K562 (cell line): ENCODE measurements around the gene MYL3. TPM values are rescaled to one million over a fixed set of nuclear protein-coding genes. Genes with fewer than 3 reads are reported as not detected.

Source experiments
- ATAC-seq: fragments of 200-7000 bp; cut with Tn5 transposase; 3 replicates; pipeline ENCODE4 v1.9.1; 2020; ENCODE audit warnings: moderate library complexity
- BruUV-seq: library from RNA; stranded (reverse); fragments of 400-500 nt; replicated peaks from 2 replicates; lab custom pipeline; 2021; lab: Mats Ljungman, UMichigan
- CTCF ChIA-PET: fragments of 300-600 bp; formaldehyde crosslinking; extraction: SDS; loops from one replicate; lab custom pipeline; 2021; ENCODE audit warnings: low intra/inter-chr PET ratio; lab: Yijun Ruan, JAX
- POLR2A ChIA-PET: fragments of 300-600, 350-650 bp; sonication (Branson Sonifier 250); formaldehyde crosslinking; extraction: SDS; loops from one replicate; lab custom pipeline; 2021; ENCODE audit warnings: antibody characterized with exemption, inconsistent platforms; lab: Yijun Ruan, JAX
- DNase-seq, 4 experiments: peaks; one replicate each; pipeline versions ENCODE4 v3.0.0 to v3.0.0-alpha.2; 2011 to 2018; ENCODE audit warnings: low spot score in 3 of 4, mixed read lengths in 3 of 4; ENCODE audit errors: extremely low read depth in 1 of 4
- FAIRE-seq: peaks from 2 replicates; lab custom pipeline; 2011; peaks lifted over from hg19 to GRCh38; lab: Jason Lieb, UNC
- H2AFZ ChIP-seq: 2 replicates; pipeline ENCODE4 v1.6.0; 2011; ENCODE audit warnings: low read depth, low read length, control low read depth, inconsistent platforms
- H3K27ac ChIP-seq: fragments of 200-600 bp; 3 replicates; pipeline ENCODE4 v1.8.0; 2011; ENCODE audit warnings: low read depth, mild to moderate bottlenecking, control low read depth, inconsistent platforms, low read length, moderate library complexity, mixed read lengths; ENCODE audit errors: extremely low read depth
- H3K27me3 ChIP-seq, 2 experiments: fragments of 300-600 bp in 1 of 2; 2 replicates in 1 of 2; 3 replicates in 1 of 2; pipeline versions ENCODE4 v1.6.0 to v1.8.0; 2011; ENCODE audit warnings: inconsistent platforms in 2 of 2, low read length in 2 of 2, mild to moderate bottlenecking in 1 of 2, mixed read lengths in 1 of 2, moderate library complexity in 1 of 2; ENCODE audit not compliant: control insufficient read depth in 2 of 2, insufficient read depth in 2 of 2
- H3K36me3 ChIP-seq: fragments of 300-600 bp; 3 replicates; pipeline ENCODE4 v1.8.0; 2011; ENCODE audit warnings: mild to moderate bottlenecking, low read length, inconsistent platforms; ENCODE audit not compliant: control insufficient read depth, insufficient read depth
- H3K4me1 ChIP-seq, 2 experiments: fragments of 200-600 bp in 1 of 2; replicated peaks in 1 of 2; 2 replicates in 1 of 2; 3 replicates in 1 of 2; pipeline versions ENCODE4 v1.5.1 to v1.8.0; 2011; ENCODE audit warnings: inconsistent platforms in 2 of 2, low read length in 2 of 2, mild to moderate bottlenecking in 1 of 2, mixed read lengths in 1 of 2, moderate library complexity in 1 of 2; ENCODE audit not compliant: control insufficient read depth in 2 of 2, insufficient read depth in 2 of 2
- H3K4me2 ChIP-seq: 2 replicates; pipeline ENCODE4 v1.6.1; 2011; ENCODE audit warnings: low read length, control low read depth, inconsistent platforms, mixed read lengths; ENCODE audit not compliant: insufficient read depth
- H3K4me3 ChIP-seq: fragments of 200-600 bp; sonication (generic), shearing (Covaris generic); 2 replicates; pipeline ENCODE4 v1.5.1; 2016; ENCODE audit warnings: control low read depth, inconsistent platforms
- H3K79me2 ChIP-seq: fragments of 200-600 bp; 3 replicates; pipeline ENCODE4 v1.8.0; 2011; ENCODE audit warnings: low read length, inconsistent platforms; ENCODE audit not compliant: control insufficient read depth, insufficient read depth
- H3K9ac ChIP-seq, 2 experiments: 2 replicates each; pipeline versions ENCODE4 v1.6.0 to v1.6.1; 2011; ENCODE audit warnings: low read depth in 2 of 2, low read length in 2 of 2, control low read depth in 1 of 2, inconsistent platforms in 1 of 2, mild to moderate bottlenecking in 1 of 2, mixed read lengths in 1 of 2; ENCODE audit not compliant: insufficient read depth in 1 of 2
- H3K9me1 ChIP-seq: one replicate; pipeline ENCODE4 v1.6.0; 2011; ENCODE audit warnings: inconsistent platforms, mild to moderate bottlenecking, low read length, moderate library complexity; ENCODE audit not compliant: control insufficient read depth, insufficient read depth
- H3K9me3 ChIP-seq: replicated peaks from 2 replicates; pipeline ENCODE4 v1.5.1; 2011; ENCODE audit warnings: low read depth, low read length, inconsistent platforms; ENCODE audit not compliant: control insufficient read depth, insufficient read depth
- H4K20me1 ChIP-seq: replicated peaks from 2 replicates; pipeline ENCODE4 v1.6.1; 2011; ENCODE audit warnings: low read length, inconsistent platforms, mixed read lengths; ENCODE audit not compliant: control insufficient read depth, insufficient read depth
- ATF3 ChIP-seq, 2 experiments: fragments of 450-650 bp in 1 of 2; sonication (generic) in 1 of 2; formaldehyde crosslinking in 1 of 2; IDR thresholded peaks in 1 of 2; conservative IDR thresholded peaks in 1 of 2; 2 replicates each; pipeline versions ENCODE4 v1.6.1 to v1.8.1; 2016 to 2023; ENCODE audit warnings: mild to moderate bottlenecking in 2 of 2, moderate library complexity in 2 of 2, inconsistent platforms in 1 of 2, missing genetic modification reagents in 1 of 2
- CHD4 ChIP-seq: fragments of 200-600 bp; sonication (generic); IDR thresholded peaks from 3 replicates; pipeline ENCODE4 v1.6.1; 2012; ENCODE audit warnings: low read depth, mild to moderate bottlenecking, mixed read lengths, low read length, inconsistent platforms; ENCODE audit not compliant: insufficient read depth, insufficient replicate concordance, poor library complexity, severe bottlenecking
- EP400 ChIP-seq: fragments of 450-650 bp; IDR thresholded peaks from 2 replicates; pipeline ENCODE4 v1.6.1; 2017; ENCODE audit warnings: antibody characterized with exemption, mild to moderate bottlenecking, moderate library complexity
- GABPA ChIP-seq: fragments of 200-800 bp; sonication (Bioruptor generic); conservative IDR thresholded peaks from 2 replicates; pipeline ENCODE4 v1.6.1; 2016; ENCODE audit warnings: low read depth, missing genetic modification characterization, missing compliant biosample characterization
- HEY1 ChIP-seq: fragments of 250-450 bp; sonication (Bioruptor Pico); IDR thresholded peaks from 2 replicates; pipeline ENCODE4 v1.5.0; 2020; ENCODE audit warnings: mild to moderate bottlenecking, moderate library complexity, borderline replicate concordance
- NCOR1 ChIP-seq: fragments of 450-650 bp; IDR thresholded peaks from 2 replicates; pipeline ENCODE4 v1.6.1; 2016; ENCODE audit warnings: mild to moderate bottlenecking, moderate library complexity
- RUNX1 ChIP-seq: sonication (generic); IDR thresholded peaks from 2 replicates; pipeline ENCODE4 v1.6.1; 2016; ENCODE audit warnings: antibody characterized with exemption, low read depth
- SMAD2 ChIP-seq: fragments of 150-350 bp; IDR thresholded peaks from 2 replicates; pipeline ENCODE4 v1.6.1; 2014; ENCODE audit warnings: low read depth, mild to moderate bottlenecking, low read length
- SPI1 ChIP-seq: IDR thresholded peaks from 2 replicates; pipeline ENCODE4 v1.6.1; 2011; ENCODE audit warnings: low read depth, low read length, control low read depth, borderline replicate concordance
- TAF1 ChIP-seq: IDR thresholded peaks from 2 replicates; pipeline ENCODE4 v1.6.1; 2011; ENCODE audit warnings: mild to moderate bottlenecking, low read length, moderate library complexity; ENCODE audit not compliant: insufficient read depth, control insufficient read depth, severe bottlenecking; ENCODE audit errors: extremely low read depth
- ZNF212 ChIP-seq: fragments of 450-650 bp; formaldehyde crosslinking; IDR thresholded peaks from 2 replicates; pipeline ENCODE4 v1.4.0; 2020; ENCODE audit warnings: mild to moderate bottlenecking
- ZNF707 ChIP-seq: fragments of 250-450 bp; sonication (Bioruptor Pico); conservative IDR thresholded peaks from 2 replicates; pipeline ENCODE4 v1.8.0; 2022; ENCODE audit warnings: inconsistent platforms, mild to moderate bottlenecking, moderate library complexity
- ZSCAN32 ChIP-seq: fragments of 450-650 bp; formaldehyde crosslinking; IDR thresholded peaks from 2 replicates; pipeline ENCODE4 v1.4.0; 2020; ENCODE audit warnings: mild to moderate bottlenecking, moderate library complexity
- WGBS: fragments of 100-300 bp; shearing (Covaris generic); methylation state at CpG from one replicate; pipeline ENCODE4 v1.1.6; 2016; ENCODE audit warnings: low coverage, mixed read lengths; ENCODE audit not compliant: insufficient coverage; ENCODE audit errors: missing lambda C conversion rate; 5-methylcytosine and 5-hydroxymethylcytosine counted together
- in situ Hi-C: fragments of 300-500 bp; cut with MboI; formaldehyde crosslinking; loops from 4 replicates; pipeline ENCODE4 v1.15.0; 2018; ENCODE audit warnings: inconsistent platforms, mixed read lengths
- intact Hi-C: fragments of 100-400 bp; cut with micrococcal nuclease; formaldehyde crosslinking; loops from 2 replicates; pipeline ENCODE4 v1.14.2; 2022
- polyA plus RNA-seq, 8 experiments: library from polyadenylated mRNA; depleted of rRNA in 4 of 8; stranded (reverse) in 5 of 8; unstranded in 3 of 8; fragments of >200 nt; fragmentation: Nextera tagmentation in 2 of 8; fragmentation: Illumina TruSeq in 1 of 8; extraction: Ambion mirVana in 2 of 8; extraction: Trizol in 1 of 8; gene quantifications; 2 replicates each; pipeline versions ENCODE4 v1.2.1 to v1.2.3, GENCODE V29; 2011 to 2014; ENCODE audit warnings: inconsistent platforms in 1 of 8, missing spikeins in 1 of 8
- total RNA-seq, 7 experiments: library from RNA; depleted of rRNA in 6 of 7; stranded (reverse); fragments of >200 nt in 6 of 7; fragmentation: Illumina TruSeq in 2 of 7; extraction: Trizol in 2 of 7; gene quantifications; 2 replicates each; pipeline versions ENCODE4 v1.2.1 to v1.2.3, GENCODE V29; 2011 to 2021; ENCODE audit warnings: low replicate concordance in 1 of 7
- TF ChIP-seq, protein P1 (sequence below), 2 experiments: fragments of 150-350 bp in 1 of 2; IDR thresholded peaks; 2 replicates each; pipeline ENCODE4 v1.6.1; 2012 to 2016; ENCODE audit warnings: low read depth in 2 of 2, low read length in 2 of 2, mild to moderate bottlenecking in 1 of 2, moderate library complexity in 1 of 2
- TF ChIP-seq, protein P2 (sequence below): fragments of 200-800 bp; sonication (Bioruptor generic); IDR thresholded peaks from 2 replicates; pipeline ENCODE4 v1.6.1; 2017; ENCODE audit warnings: missing genetic modification characterization, missing compliant biosample characterization

The MYL3 gene
- total and polyA plus RNA-seq, 9 of the 15 experiments (the other 6 are each of a cell fraction or from before 2014, with no cell fraction given), result 0.14 to 0.45 TPM; not detected in 7

DNA sequence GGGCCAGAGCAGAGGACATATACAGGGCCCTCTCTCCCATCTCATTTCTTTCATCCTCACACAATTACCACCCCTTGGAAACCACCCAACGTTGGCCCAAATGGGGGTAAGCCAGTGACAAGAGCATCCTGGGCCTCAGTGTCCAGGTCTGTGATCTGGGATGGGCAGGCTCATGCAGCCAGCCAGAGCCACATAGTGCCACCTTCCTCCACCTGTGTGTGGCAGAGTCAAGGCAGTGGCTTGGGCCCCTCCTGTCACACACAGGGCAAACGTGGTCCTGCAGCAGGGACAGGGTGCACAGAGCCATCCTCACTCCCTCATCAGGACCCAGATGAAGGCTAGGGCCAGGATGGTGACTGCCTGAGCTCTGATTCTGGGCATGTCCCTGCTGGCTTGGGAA, 2.3 kb upstream of the MYL3 start (continued):
- TF ChIP-seq, protein P1, sequence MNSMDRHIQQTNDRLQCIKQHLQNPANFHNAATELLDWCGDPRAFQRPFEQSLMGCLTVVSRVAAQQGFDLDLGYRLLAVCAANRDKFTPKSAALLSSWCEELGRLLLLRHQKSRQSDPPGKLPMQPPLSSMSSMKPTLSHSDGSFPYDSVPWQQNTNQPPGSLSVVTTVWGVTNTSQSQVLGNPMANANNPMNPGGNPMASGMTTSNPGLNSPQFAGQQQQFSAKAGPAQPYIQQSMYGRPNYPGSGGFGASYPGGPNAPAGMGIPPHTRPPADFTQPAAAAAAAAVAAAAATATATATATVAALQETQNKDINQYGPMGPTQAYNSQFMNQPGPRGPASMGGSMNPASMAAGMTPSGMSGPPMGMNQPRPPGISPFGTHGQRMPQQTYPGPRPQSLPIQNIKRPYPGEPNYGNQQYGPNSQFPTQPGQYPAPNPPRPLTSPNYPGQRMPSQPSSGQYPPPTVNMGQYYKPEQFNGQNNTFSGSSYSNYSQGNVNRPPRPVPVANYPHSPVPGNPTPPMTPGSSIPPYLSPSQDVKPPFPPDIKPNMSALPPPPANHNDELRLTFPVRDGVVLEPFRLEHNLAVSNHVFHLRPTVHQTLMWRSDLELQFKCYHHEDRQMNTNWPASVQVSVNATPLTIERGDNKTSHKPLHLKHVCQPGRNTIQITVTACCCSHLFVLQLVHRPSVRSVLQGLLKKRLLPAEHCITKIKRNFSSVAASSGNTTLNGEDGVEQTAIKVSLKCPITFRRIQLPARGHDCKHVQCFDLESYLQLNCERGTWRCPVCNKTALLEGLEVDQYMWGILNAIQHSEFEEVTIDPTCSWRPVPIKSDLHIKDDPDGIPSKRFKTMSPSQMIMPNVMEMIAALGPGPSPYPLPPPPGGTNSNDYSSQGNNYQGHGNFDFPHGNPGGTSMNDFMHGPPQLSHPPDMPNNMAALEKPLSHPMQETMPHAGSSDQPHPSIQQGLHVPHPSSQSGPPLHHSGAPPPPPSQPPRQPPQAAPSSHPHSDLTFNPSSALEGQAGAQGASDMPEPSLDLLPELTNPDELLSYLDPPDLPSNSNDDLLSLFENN (IDR thresholded peaks at IDR 0.05; ENCODE audit: low read depth in 2 of 2, low read length in 2 of 2), result no peak
- TF ChIP-seq TAF1, result no peak
- TF ChIP-seq ZNF707 (CRISPR knock-in tag), result no peak
- TF ChIP-seq ZSCAN32, result no peak
- TF ChIP-seq EP400, result no peak
- no peak for TF ChIP-seq RUNX1
- TF ChIP-seq SMAD2, result no peak

DNA sequence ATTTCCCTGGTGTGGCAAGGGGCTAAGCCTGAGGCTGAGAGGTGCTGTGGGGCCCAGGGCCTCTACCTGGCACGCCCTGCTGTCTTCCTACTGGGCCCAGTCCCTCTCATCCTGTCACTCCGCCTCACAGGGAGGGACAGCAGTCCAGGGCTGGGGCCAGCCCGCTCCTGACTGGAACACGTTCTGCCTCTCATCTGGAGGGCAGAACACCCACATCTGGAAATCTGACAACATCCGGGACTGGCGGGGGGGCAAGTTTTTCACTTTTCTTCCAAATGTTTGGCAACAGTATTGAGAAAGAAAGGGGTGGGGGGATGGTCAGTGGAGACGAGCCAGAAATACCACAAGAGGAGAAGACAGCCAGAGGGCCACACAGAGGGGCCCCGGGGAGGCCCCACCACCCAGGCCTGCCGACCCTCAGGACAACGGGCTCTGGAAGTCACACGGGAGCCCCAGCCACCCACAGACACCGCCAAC, 1.8 kb upstream of the MYL3 start:
- intact Hi-C loops (loop anchor here (10.0 kb wide), 1 partner anchor 510 kb away; no protein-coding TSS in a partner anchor), in situ Hi-C loops (no loop called here)
- 0 out of 4 replicates have a peak overlapping the region, but pooled peaks of 1 of the 2 experiments have one; percentile 58 for H3K9ac ChIP-seq
- no peaks in the 10 kb centered on the region for H3K9me3 ChIP-seq
- H3K27ac ChIP-seq, result no peak overlapping the region
- H3K9me1 ChIP-seq, result no peaks in the 10 kb centered on the region
- ATAC-seq, result no peak
- no peak for DNase-seq
- no peak overlapping the region for H3K4me2 ChIP-seq
- ChIA-PET CTCF (no interaction called here), POLR2A (interaction anchor here (0.6 kb wide), 1 partner anchor 363 kb away, joined by 3 read pairs; no protein-coding TSS in a partner anchor)
- no peak overlapping the region for H2AFZ ChIP-seq
- FAIRE-seq, result no peak
- WGBS, result 7% methylated on average over 11 of the region's 12 CpGs
- BruUV-seq, result no TSS peak
- H3K79me2 ChIP-seq, result no peaks in the 10 kb centered on the region
- peaks cover 5 to 36% of the 10 kb centered on the region in 2 experiments; a peak in 4 of 5 replicates for H3K27me3 ChIP-seq
- H3K4me1 ChIP-seq, result peaks cover 0 to 20% of the 10 kb centered on the region in 2 experiments; a peak in 2 of 5 replicates
- H3K4me3 ChIP-seq, result no peak overlapping the region
- H4K20me1 ChIP-seq, result peaks cover 24% of the 10 kb centered on the region
- no peaks in the 10 kb centered on the region for H3K36me3 ChIP-seq
- TF ChIP-seq ATF3 (IDR thresholded peaks at IDR 0.05) (no peak), ATF3 (CRISPR knock-in tag; conservative IDR thresholded peaks at IDR 0.05) (no peak), HEY1 (CRISPR knock-in tag) (no peak), SPI1 (no peak), ZNF212 (no peak), NCOR1 (no peak), CHD4 (no peak), GABPA (peak; percentile 53)
- TF ChIP-seq, protein P2, sequence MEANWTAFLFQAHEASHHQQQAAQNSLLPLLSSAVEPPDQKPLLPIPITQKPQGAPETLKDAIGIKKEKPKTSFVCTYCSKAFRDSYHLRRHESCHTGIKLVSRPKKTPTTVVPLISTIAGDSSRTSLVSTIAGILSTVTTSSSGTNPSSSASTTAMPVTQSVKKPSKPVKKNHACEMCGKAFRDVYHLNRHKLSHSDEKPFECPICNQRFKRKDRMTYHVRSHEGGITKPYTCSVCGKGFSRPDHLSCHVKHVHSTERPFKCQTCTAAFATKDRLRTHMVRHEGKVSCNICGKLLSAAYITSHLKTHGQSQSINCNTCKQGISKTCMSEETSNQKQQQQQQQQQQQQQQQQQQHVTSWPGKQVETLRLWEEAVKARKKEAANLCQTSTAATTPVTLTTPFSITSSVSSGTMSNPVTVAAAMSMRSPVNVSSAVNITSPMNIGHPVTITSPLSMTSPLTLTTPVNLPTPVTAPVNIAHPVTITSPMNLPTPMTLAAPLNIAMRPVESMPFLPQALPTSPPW (CRISPR knock-in tag), result peak; percentile 35; the same call in 1 of the 2 replicates
